ENCODE measurements around the gene FRMD8. TPM values are rescaled to one million over a fixed set of nuclear protein-coding genes. Genes with fewer than 3 reads are reported as not detected.

The FRMD8 gene
- total RNA-seq, 2 donors from 2014 or later, result 27.4 to 29.6 TPM

GRCh38 chr11:65454311-65454695 lies 67.9 kb downstream of the FRMD8 start:
- Histone ChIP-seq H3K9me3 (ENCODE audit: control insufficient read depth, low read length) (no peaks in the 10 kb centered on the region), H3K27me3 (ENCODE audit: control insufficient read depth, insufficient read depth, low read length, poor library complexity, severe bottlenecking) (peaks cover 8% of the 10 kb centered on the region), H3K36me3 (ENCODE audit: control insufficient read depth, insufficient read depth, low read length) (no peaks in the 10 kb centered on the region), H3K9ac (ENCODE audit: extremely low read depth, low read length, poor library complexity, severe bottlenecking) (no peak overlapping the region), H3K27ac (ENCODE audit: low read depth, low read length) (no peak overlapping the region), H3K4me3 (ENCODE audit: low read length) (no peak overlapping the region), H3K4me1 (ENCODE audit: control insufficient read depth, insufficient read depth, low read length) (no peaks in the 10 kb centered on the region)
- no peak for DNase-seq
- Mint-ChIP-seq H3K27ac (no peak overlapping the region), H3K27me3 (ENCODE audit: insufficient read depth) (peaks cover 54% of the 10 kb centered on the region), H3K36me3 (ENCODE audit: low read depth) (peaks cover 6% of the 10 kb centered on the region), H3K9me3 (peaks cover 25% of the 10 kb centered on the region), H3K4me3 (peak overlapping the region; percentile 63), H3K4me1 (peaks cover 2% of the 10 kb centered on the region)
- 96% methylated on average over 10 of the region's 10 CpGs for WGBS, 2 experiments (ENCODE audit: insufficient coverage in 1 of 2, insufficient read length in 1 of 2)
- TF ChIP-seq, protein P1, sequence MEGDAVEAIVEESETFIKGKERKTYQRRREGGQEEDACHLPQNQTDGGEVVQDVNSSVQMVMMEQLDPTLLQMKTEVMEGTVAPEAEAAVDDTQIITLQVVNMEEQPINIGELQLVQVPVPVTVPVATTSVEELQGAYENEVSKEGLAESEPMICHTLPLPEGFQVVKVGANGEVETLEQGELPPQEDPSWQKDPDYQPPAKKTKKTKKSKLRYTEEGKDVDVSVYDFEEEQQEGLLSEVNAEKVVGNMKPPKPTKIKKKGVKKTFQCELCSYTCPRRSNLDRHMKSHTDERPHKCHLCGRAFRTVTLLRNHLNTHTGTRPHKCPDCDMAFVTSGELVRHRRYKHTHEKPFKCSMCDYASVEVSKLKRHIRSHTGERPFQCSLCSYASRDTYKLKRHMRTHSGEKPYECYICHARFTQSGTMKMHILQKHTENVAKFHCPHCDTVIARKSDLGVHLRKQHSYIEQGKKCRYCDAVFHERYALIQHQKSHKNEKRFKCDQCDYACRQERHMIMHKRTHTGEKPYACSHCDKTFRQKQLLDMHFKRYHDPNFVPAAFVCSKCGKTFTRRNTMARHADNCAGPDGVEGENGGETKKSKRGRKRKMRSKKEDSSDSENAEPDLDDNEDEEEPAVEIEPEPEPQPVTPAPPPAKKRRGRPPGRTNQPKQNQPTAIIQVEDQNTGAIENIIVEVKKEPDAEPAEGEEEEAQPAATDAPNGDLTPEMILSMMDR (conservative IDR thresholded peaks at IDR 0.05), result no peak

DNA sequence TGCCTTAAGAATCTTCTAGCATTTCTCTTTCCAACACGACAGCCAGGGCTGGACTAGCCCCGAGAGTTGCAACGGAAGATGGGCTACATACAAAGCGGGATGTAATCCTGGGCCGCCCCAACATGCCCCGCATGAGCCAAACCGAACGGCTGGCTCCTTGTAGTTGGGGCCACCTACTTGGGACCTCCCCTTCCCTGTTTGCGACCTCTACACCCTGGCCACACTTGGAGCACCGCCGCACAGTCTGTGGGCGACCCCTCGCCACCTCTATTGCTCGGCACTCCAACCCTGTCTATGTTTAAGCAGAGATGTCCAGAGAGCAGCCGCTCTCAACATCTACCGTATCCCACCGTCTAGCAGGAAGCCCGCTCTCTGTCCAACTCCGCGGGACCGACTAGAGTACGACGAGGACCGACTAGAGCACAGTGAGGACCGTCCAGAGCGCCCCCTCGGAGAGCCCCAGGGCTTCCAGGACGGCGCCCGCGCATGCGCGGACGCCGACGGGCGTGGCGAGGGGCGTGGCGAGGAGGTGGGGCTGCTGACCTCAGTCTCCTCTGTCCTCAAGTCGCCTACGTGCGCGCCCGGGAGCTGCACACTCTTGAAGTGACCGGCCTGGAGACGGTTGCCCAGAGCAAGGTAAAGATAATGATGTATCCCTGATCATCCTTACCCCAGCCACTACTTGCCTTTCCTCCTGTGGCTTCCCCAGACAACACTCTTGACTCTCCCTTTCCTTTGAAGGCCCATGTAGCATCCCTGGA lies 68.4 kb downstream of the FRMD8 start:
- H3K4me3 Mint-ChIP-seq, result peak overlapping the region; percentile 63
- H3K9me3 ChIP-seq (ENCODE audit: control insufficient read depth, low read length), result no peaks in the 10 kb centered on the region
- H3K4me1 ChIP-seq (ENCODE audit: control insufficient read depth, insufficient read depth, low read length), result no peaks in the 10 kb centered on the region
- H3K4me3 ChIP-seq (ENCODE audit: low read length), result no peak overlapping the region
- no peak overlapping the region for H3K9ac ChIP-seq (ENCODE audit: extremely low read depth, low read length, poor library complexity, severe bottlenecking)
- H3K27me3 ChIP-seq (ENCODE audit: control insufficient read depth, insufficient read depth, low read length, poor library complexity, severe bottlenecking), result peaks cover 12% of the 10 kb centered on the region
- H3K4me1 Mint-ChIP-seq, result peaks cover 6% of the 10 kb centered on the region
- TF ChIP-seq, protein P1 (conservative IDR thresholded peaks at IDR 0.05), result no peak
- 74 to 80% methylated on average over 33 to 47 of the region's 47 CpGs for WGBS, 2 experiments (ENCODE audit: insufficient coverage in 1 of 2, insufficient read length in 1 of 2)
- H3K36me3 ChIP-seq (ENCODE audit: control insufficient read depth, insufficient read depth, low read length), result no peaks in the 10 kb centered on the region
- H3K36me3 Mint-ChIP-seq (ENCODE audit: low read depth), result peaks cover 4% of the 10 kb centered on the region
- H3K27ac ChIP-seq (ENCODE audit: low read depth, low read length), result no peak overlapping the region
- peaks cover 60% of the 10 kb centered on the region for H3K27me3 Mint-ChIP-seq (ENCODE audit: insufficient read depth)
- peak; percentile 95 for DNase-seq
- H3K9me3 Mint-ChIP-seq, result peaks cover 20% of the 10 kb centered on the region
- H3K27ac Mint-ChIP-seq, result peak overlapping the region; percentile 44

DNA sequence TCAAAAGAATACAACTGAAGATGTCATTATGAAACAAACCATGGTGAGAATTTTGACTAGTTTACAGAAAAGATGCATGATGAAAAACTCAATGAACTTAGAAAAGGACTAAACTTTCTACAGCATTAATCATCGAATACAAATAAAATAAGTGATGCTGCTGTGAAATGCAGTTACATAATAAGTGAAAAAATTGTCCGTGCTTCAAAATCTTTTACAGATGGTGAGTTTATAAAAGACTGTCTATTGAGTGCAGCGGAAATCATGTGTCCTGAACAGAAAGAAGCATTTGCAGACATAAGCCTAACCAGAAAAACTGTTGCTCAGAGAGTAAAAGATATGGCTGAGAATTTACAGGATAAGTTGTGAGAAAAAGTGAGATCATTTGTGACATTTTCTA lies 70.0 kb downstream of the FRMD8 start:
- Histone ChIP-seq H3K4me3 (ENCODE audit: low read length) (no peak overlapping the region), H3K9me3 (ENCODE audit: control insufficient read depth, low read length) (no peaks in the 10 kb centered on the region), H3K36me3 (ENCODE audit: control insufficient read depth, insufficient read depth, low read length) (no peaks in the 10 kb centered on the region), H3K4me1 (ENCODE audit: control insufficient read depth, insufficient read depth, low read length) (no peaks in the 10 kb centered on the region), H3K27me3 (ENCODE audit: control insufficient read depth, insufficient read depth, low read length, poor library complexity, severe bottlenecking) (peaks cover 16% of the 10 kb centered on the region), H3K27ac (ENCODE audit: low read depth, low read length) (no peak overlapping the region), H3K9ac (ENCODE audit: extremely low read depth, low read length, poor library complexity, severe bottlenecking) (no peak overlapping the region)
- TF ChIP-seq, protein P1 (conservative IDR thresholded peaks at IDR 0.05), result no peak
- Mint-ChIP-seq H3K27me3 (ENCODE audit: insufficient read depth) (peaks cover 74% of the 10 kb centered on the region), H3K4me3 (no peak overlapping the region), H3K4me1 (peaks cover 6% of the 10 kb centered on the region), H3K36me3 (ENCODE audit: low read depth) (peaks cover 4% of the 10 kb centered on the region), H3K9me3 (peaks cover 10% of the 10 kb centered on the region), H3K27ac (no peak overlapping the region)
- 92 to 100% methylated on average over 2 to 3 of the region's 3 CpGs for WGBS, 2 experiments (ENCODE audit: insufficient coverage in 1 of 2, insufficient read length in 1 of 2)
- DNase-seq, result no peak

Data from endodermal cell (in vitro differentiated cells).